GM12865 (cell line): ENCODE measurements around the gene PAX6.

Source experiments
- DNase-seq: peaks from one replicate; pipeline ENCODE4 v3.0.0; 2010; ENCODE audit warnings: low read depth
- H3K4me3 ChIP-seq: 2 replicates; pipeline ENCODE4 v1.5.1; 2011; ENCODE audit warnings: mild to moderate bottlenecking, low read depth, low read length, control low read depth
- CTCF ChIP-seq: IDR thresholded peaks from 2 replicates; pipeline ENCODE4 v1.5.1; 2011; ENCODE audit warnings: low read length, control low read depth, low read depth, inconsistent platforms; ENCODE audit not compliant: insufficient read depth; ENCODE audit errors: missing control alignments

The PAX6 gene

GRCh38 chr11:31803813-31804311 lies 7.3 kb downstream of the PAX6 start:
- no peak for TF ChIP-seq CTCF
- DNase-seq: no peak
- H3K4me3 ChIP-seq: no peak overlapping the region; the same call in 1 of the 2 replicates

- DNase-seq: peak; percentile 32
- no peak overlapping the region for H3K4me3 ChIP-seq
- no peak for TF ChIP-seq CTCF
These were observed 7.9 kb downstream of the PAX6 start for GRCh38 chr11:31802990-31803812.

- DNase-seq: no peak
- H3K4me3 ChIP-seq: no peak overlapping the region
- TF ChIP-seq CTCF: no peak
These were observed 8.5 kb downstream of the PAX6 start for GRCh38 chr11:31802609-31802989.

- H3K4me3 ChIP-seq: no peak overlapping the region
- no peak for TF ChIP-seq CTCF
- DNase-seq: no peak
These were observed 9.0 kb downstream of the PAX6 start for GRCh38 chr11:31802000-31802551.

- DNase-seq: no peak
- no peak overlapping the region for H3K4me3 ChIP-seq
These were observed 9.8 kb downstream of the PAX6 start for GRCh38 chr11:31801298-31801702.

More at GRCh38 chr11:31801298-31801702, 9.8 kb downstream of the PAX6 start:
- no peak for TF ChIP-seq CTCF
